Upper lobe of left lung (tissue), 6 donors: ENCODE results near the gene NEK11. TPM values are rescaled to one million over a fixed set of nuclear protein-coding genes. Genes with fewer than 3 reads are reported as not detected.

Experiments
- ATAC-seq, 2 donors: fragments of 200-7000 bp; cut with Tn5 transposase; one replicate each; pipeline ENCODE4 v1.9.1; 2022; ENCODE audit warnings: mild to moderate bottlenecking in 2 of 2, moderate library complexity in 2 of 2; ENCODE audit not compliant: low FRiP score in 2 of 2
- DNase-seq, 2 donors: peaks; one replicate each; pipeline ENCODE4 v3.0.0-alpha.2; 2019 to 2020
- H3K27ac ChIP-seq, 4 donors: fragments of 200-600 bp; sonication (generic); one replicate each; pipeline ENCODE4 v1.5.1; 2016 to 2019
- H3K27me3 ChIP-seq, 4 donors: fragments of 200-600 bp; sonication (generic); one replicate each; pipeline ENCODE4 v1.5.1; 2017 to 2019
- H3K36me3 ChIP-seq, 4 donors: fragments of 200-600 bp; sonication (generic); one replicate each; pipeline ENCODE4 v1.5.1; 2016 to 2019
- H3K4me1 ChIP-seq, 4 donors: fragments of 200-600 bp; sonication (generic); one replicate each; pipeline ENCODE4 v1.5.1; 2018 to 2019
- H3K4me3 ChIP-seq, 4 donors: fragments of 200-600 bp; sonication (generic); one replicate each; pipeline ENCODE4 v1.5.1; 2017 to 2019; ENCODE audit warnings: mild to moderate bottlenecking in 2 of 4, moderate library complexity in 1 of 4
- H3K9me3 ChIP-seq, 4 donors: fragments of 200-600 bp; sonication (generic); one replicate each; pipeline ENCODE4 v1.5.1; 2018 to 2019
- CTCF ChIP-seq, 6 experiments: fragments of 450-650 bp in 4 of 6; fragments of 200-600 bp in 2 of 6; sonication (generic) in 2 of 6; IDR thresholded peaks; one replicate each; pipeline ENCODE4 v1.5.1; 2016 to 2019; ENCODE audit warnings: antibody characterized with exemption in 6 of 6
- EP300 ChIP-seq, 4 donors: sonication (generic); formaldehyde crosslinking; IDR thresholded peaks; one replicate each; pipeline ENCODE4 v1.5.1; 2017; ENCODE audit warnings: antibody characterized with exemption in 4 of 4, control low read depth in 2 of 4
- POLR2A ChIP-seq, 4 donors: fragments of 450-650 bp; IDR thresholded peaks; one replicate each; pipeline ENCODE4 v1.5.1; 2016 to 2017; ENCODE audit warnings: antibody characterized with exemption in 4 of 4, mild to moderate bottlenecking in 2 of 4
- POLR2AphosphoS5 ChIP-seq, 2 donors: sonication (generic); formaldehyde crosslinking; IDR thresholded peaks; one replicate each; pipeline ENCODE4 v1.5.1; 2017; ENCODE audit warnings: antibody characterized with exemption in 2 of 2
- WGBS, 2 donors: methylation state at CpG; one replicate each; pipeline ENCODE4 v1.1.5; 2017 to 2018; 5-methylcytosine and 5-hydroxymethylcytosine counted together
- total RNA-seq, 6 donors: library from RNA; depleted of rRNA in 4 of 6; stranded (reverse); fragments of >200 nt in 4 of 6; gene quantifications; one replicate each; pipeline versions ENCODE4 v1.1.0 to v1.2.1, GENCODE V29; 2016 to 2021
- donor health status: DM: no; HTN: no; CAD: no; lungs with moderate emphysema.
- donor health status: DM: no; HTN: yes; CAD: no; lungs with severe emphysema.

Gene NEK11
- total RNA-seq, 6 donors from 2014 or later = 2.4 to 40.4 (median 14.6) TPM

DNA sequence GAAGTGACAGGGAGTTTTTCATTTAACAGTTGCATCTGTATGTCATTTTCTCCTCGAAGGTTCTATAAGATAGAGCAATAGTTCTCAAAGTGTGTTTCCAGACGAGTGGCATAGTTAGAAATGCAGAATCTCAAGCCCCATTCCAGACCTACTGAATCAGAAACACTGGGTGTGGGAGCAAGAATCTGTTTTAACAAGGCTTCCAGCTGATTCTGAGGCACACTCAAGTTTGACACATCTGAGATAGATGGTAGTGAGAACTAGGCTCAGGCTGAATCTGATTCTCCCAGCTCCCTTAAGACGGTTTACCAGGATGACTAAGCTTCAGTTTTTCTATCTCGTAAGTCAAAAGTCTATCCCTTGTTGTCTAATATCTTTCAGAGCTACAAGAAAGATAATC, 195.1 kb downstream of the NEK11 start:
- H3K4me1 ChIP-seq = no peaks in the 10 kb centered on the region
- no peaks in the 10 kb centered on the region for H3K27me3 ChIP-seq
- TF ChIP-seq EP300 (IDR thresholded peaks at IDR 0.05) (no peak), POLR2A (IDR thresholded peaks at IDR 0.05) (no peak), POLR2AphosphoS5 (IDR thresholded peaks at IDR 0.05) (no peak), CTCF (IDR thresholded peaks at IDR 0.05) (no peak)
- 60 to 64% methylated on average over 4 of the region's 4 CpGs for WGBS, 2 donors
- no peak for ATAC-seq
- no peaks in the 10 kb centered on the region for H3K9me3 ChIP-seq
- H3K36me3 ChIP-seq = no peaks in the 10 kb centered on the region
- H3K4me3 ChIP-seq = no peak overlapping the region
- no peak for DNase-seq
- no peak overlapping the region for H3K27ac ChIP-seq

DNA sequence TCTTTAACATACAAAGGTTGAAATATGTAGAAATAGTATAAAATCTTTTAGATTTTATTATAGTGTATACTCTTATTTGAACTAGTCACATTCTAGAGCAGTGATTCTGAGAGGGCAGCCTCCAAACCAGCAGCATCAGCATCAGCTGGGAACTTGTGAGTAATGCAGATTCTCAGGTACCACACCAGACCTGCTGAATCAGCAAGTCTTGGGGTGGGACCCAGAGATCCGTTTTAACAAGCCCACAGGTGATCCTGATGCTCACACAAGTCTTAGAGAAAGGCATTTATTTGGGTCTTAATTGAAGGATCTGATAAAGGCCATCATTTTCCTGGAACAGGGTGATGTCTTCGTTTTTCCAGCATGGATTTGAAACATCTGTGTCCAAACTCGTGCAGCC, 195.9 kb downstream of the NEK11 start:
- no peak for DNase-seq
- H3K36me3 ChIP-seq = no peaks in the 10 kb centered on the region
- H3K4me1 ChIP-seq = no peaks in the 10 kb centered on the region
- no peak for ATAC-seq
- no peaks in the 10 kb centered on the region for H3K27me3 ChIP-seq
- H3K27ac ChIP-seq = no peak overlapping the region
- no peak overlapping the region for H3K4me3 ChIP-seq
- 69 to 75% methylated on average over 3 of the region's 3 CpGs for WGBS, 2 donors
- TF ChIP-seq EP300 (IDR thresholded peaks at IDR 0.05) = no peak
- no peak for TF ChIP-seq CTCF (IDR thresholded peaks at IDR 0.05)
- TF ChIP-seq POLR2AphosphoS5 (IDR thresholded peaks at IDR 0.05) = no peak
- no peak for TF ChIP-seq POLR2A (IDR thresholded peaks at IDR 0.05)
- no peaks in the 10 kb centered on the region for H3K9me3 ChIP-seq

DNA sequence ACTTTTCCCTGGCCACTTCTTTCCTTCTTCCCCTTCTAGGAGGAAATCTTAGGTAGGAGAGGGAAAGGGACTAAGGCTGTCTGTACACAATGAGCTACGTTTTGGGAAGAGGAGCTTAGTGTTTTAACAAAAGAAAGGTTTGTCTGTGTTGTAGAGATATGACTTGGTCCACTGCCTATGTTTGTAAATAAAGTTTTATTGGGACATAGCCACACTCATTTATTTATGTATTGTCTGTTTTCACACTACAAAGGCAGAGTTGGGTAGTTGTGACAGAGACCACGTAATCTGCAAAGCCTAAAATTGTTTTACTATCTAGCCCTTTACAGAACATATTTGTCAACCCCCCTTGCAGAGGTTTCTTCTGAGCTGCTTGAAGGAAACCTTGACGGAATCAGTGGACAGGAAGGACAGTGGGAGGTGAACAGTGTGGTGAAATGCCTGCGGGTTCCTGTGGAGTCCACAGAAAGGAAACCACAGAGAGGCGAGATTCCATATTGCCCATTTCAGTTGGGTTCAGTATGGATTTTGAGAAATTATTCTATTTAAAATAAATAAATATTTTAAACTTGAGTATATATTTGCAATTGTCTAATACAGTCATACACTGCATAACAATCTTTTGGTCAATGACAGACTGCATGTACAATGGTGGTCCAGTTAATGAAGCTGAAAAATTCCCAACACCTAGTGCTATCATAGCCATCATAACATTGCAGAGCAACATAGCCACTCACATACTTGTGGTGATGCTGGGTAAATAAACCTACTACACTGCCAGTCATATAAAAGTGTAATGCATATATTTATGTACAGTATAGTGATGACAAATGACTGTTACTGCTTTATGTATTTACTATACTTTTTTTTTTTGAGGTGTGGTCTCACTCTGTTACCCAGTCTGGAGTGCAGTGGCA, 197.0 kb downstream of the NEK11 start:
- H3K36me3 ChIP-seq = no peaks in the 10 kb centered on the region
- no peak for ATAC-seq
- TF ChIP-seq CTCF (IDR thresholded peaks at IDR 0.05) (no peak), POLR2A (IDR thresholded peaks at IDR 0.05) (no peak), POLR2AphosphoS5 (IDR thresholded peaks at IDR 0.05) (no peak), EP300 (IDR thresholded peaks at IDR 0.05) (no peak)
- H3K27ac ChIP-seq = no peak overlapping the region
- no peaks in the 10 kb centered on the region for H3K9me3 ChIP-seq
- no peaks in the 10 kb centered on the region for H3K27me3 ChIP-seq
- no peaks in the 10 kb centered on the region for H3K4me1 ChIP-seq
- WGBS, 2 donors = 59 to 65% methylated on average over 5 of the region's 5 CpGs
- DNase-seq = no peak
- H3K4me3 ChIP-seq = no peak overlapping the region

DNA sequence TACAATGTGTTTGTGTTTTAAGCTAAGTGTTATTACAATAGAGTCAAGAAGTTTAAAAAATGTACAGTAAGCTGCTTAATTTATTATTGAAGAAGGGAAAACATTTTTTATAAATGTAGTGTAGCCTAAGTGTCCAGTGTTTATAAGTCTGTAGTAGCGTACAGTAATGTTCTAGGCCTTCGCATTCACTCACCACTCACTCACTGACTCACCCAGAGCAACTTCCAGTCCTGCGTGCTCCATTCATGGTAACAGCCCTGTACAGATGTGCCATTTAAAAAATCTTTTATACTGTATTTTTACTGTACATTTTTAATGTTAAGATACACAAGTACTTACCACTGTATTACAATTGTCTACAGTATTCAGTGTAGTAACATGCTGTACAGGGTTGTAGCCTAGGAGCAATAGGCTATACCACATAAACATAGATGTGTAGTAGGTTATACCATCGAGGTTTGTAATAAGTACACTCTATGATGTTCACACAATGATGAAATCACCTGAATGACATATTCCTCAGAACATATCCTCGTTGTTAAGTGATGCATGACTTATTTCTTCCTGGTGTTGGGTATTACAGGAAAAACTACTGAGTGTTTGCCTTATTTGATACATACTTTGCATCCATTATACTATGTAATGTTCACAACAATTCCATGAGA, 198.3 kb downstream of the NEK11 start:
- WGBS, 2 donors = 80 to 83% methylated on average over 5 of the region's 5 CpGs

GRCh38 chr3:131228522-131228921, 201.8 kb downstream of the NEK11 start:
- H3K9me3 ChIP-seq = no peaks in the 10 kb centered on the region
- DNase-seq (no peak), ATAC-seq (no peak)
- H3K36me3 ChIP-seq = no peaks in the 10 kb centered on the region
- no peak overlapping the region for H3K4me3 ChIP-seq
- TF ChIP-seq CTCF (IDR thresholded peaks at IDR 0.05) (no peak), POLR2AphosphoS5 (IDR thresholded peaks at IDR 0.05) (no peak), EP300 (IDR thresholded peaks at IDR 0.05) (no peak), POLR2A (IDR thresholded peaks at IDR 0.05) (no peak)
- no peaks in the 10 kb centered on the region for H3K27me3 ChIP-seq
- H3K27ac ChIP-seq = no peak overlapping the region
- H3K4me1 ChIP-seq = no peaks in the 10 kb centered on the region
- 84 to 89% methylated on average over 3 of the region's 3 CpGs for WGBS, 2 donors

More for the DNA sequence above, 198.3 kb downstream of the NEK11 start:
- Histone ChIP-seq H3K27me3 (no peaks in the 10 kb centered on the region), H3K4me3 (no peak overlapping the region), H3K27ac (no peak overlapping the region), H3K9me3 (no peaks in the 10 kb centered on the region), H3K36me3 (no peaks in the 10 kb centered on the region), H3K4me1 (no peaks in the 10 kb centered on the region)
- DNase-seq (no peak), ATAC-seq (no peak)
- TF ChIP-seq EP300 (IDR thresholded peaks at IDR 0.05) (no peak), POLR2A (IDR thresholded peaks at IDR 0.05) (no peak)
